GM10847 (cell line): ENCODE measurements around the gene UNCX.

Experiments used
- POLR2A ChIP-seq: IDR thresholded peaks from 2 replicates; pipeline ENCODE4 v1.6.1; 2011; ENCODE audit not compliant: insufficient read length; ENCODE audit errors: extremely low read depth

UNCX gene

GRCh38 chr7:1254281-1255079 is 21.8 kb downstream of the UNCX start:
- no peak for TF ChIP-seq POLR2A

- TF ChIP-seq POLR2A, result no peak
Observed at GRCh38 chr7:1255080-1255816, 22.6 kb downstream of the UNCX start.

- no peak for TF ChIP-seq POLR2A
Observed at GRCh38 chr7:1255817-1256340, 23.2 kb downstream of the UNCX start.

GRCh38 chr7:1256621-1257020 is 23.9 kb downstream of the UNCX start:
- no peak for TF ChIP-seq POLR2A

- no peak for TF ChIP-seq POLR2A
Observed at GRCh38 chr7:1257221-1257620, 24.5 kb downstream of the UNCX start.

GRCh38 chr7:1257863-1258262 is 25.2 kb downstream of the UNCX start:
- TF ChIP-seq POLR2A, result no peak

- no peak for TF ChIP-seq POLR2A
Observed at GRCh38 chr7:1259621-1260243, 27.1 kb downstream of the UNCX start.

- TF ChIP-seq POLR2A, result no peak
Observed at GRCh38 chr7:1260244-1260635, 27.6 kb downstream of the UNCX start.

- no peak for TF ChIP-seq POLR2A
Observed at GRCh38 chr7:1262441-1262840, 29.8 kb downstream of the UNCX start.

GRCh38 chr7:1263391-1263951 is 30.8 kb downstream of the UNCX start:
- TF ChIP-seq POLR2A, result no peak

GRCh38 chr7:1264345-1265280 is 31.9 kb downstream of the UNCX start:
- TF ChIP-seq POLR2A, result no peak

GRCh38 chr7:1267016-1267900 is 34.6 kb downstream of the UNCX start:
- TF ChIP-seq POLR2A, result no peak

- TF ChIP-seq POLR2A, result no peak
Observed at GRCh38 chr7:1268076-1268815, 35.6 kb downstream of the UNCX start.
